MM.1S (cell line): Measurements from ENCODE around the gene SLC43A1.

Experiments used
- EZH2phosphoT487 ChIP-seq: fragments of 300-600 bp; sonication (generic); IDR thresholded peaks from 2 replicates; pipeline ENCODE4 v1.6.1; 2018; ENCODE audit warnings: antibody characterized with exemption, low read length
- TF ChIP-seq, protein P1 (sequence below): fragments of 300-600 bp; sonication (generic); IDR thresholded peaks from 2 replicates; pipeline ENCODE4 v1.5.1; 2016; ENCODE audit warnings: antibody characterized with exemption, low read length, mixed read lengths

DNA sequence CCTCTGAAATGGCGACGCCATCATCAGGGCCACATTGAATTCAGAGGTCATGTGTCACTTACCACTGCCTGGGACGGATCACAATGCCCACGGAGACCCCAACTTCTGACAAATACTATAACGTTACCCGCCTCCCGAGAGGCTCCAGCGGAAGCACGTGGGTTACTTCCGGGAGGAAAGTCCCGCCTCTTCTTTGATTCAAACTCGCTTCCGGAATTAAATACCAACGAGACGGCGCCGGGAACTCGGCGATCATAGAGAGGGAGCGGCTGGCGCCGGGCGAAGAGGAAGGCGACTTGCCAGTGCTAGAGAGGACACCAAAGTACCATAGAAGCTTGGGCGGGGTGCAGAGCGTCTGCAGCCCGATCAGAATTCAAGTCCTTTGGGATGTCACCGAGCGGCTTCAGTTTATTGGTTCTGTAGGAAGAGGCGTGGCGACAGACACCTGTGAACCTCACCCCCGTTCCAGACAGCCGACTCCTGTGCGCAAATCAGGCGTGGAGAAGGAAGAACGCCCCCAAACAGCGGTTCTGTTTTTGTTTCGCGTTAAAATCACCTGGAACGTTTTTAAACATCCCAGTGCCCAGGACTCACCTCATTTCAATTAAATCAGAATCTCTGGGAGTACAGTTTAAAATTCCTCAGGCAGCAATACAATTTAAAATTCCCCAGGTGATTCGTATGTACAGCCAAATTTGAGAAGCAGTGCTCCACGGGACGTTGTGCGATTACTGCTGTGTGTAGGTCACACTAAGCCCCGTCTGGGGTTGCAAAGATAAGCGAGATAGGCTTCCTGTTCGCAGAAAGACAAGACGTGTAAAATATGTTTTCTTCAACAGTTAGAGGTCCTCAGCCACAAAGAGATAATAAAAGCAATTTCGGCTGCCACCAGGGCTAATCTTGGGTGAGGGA lies 15.3 kb upstream of the SLC43A1 start, which contains the start of gene TIMM10:
- TF ChIP-seq, protein P1, sequence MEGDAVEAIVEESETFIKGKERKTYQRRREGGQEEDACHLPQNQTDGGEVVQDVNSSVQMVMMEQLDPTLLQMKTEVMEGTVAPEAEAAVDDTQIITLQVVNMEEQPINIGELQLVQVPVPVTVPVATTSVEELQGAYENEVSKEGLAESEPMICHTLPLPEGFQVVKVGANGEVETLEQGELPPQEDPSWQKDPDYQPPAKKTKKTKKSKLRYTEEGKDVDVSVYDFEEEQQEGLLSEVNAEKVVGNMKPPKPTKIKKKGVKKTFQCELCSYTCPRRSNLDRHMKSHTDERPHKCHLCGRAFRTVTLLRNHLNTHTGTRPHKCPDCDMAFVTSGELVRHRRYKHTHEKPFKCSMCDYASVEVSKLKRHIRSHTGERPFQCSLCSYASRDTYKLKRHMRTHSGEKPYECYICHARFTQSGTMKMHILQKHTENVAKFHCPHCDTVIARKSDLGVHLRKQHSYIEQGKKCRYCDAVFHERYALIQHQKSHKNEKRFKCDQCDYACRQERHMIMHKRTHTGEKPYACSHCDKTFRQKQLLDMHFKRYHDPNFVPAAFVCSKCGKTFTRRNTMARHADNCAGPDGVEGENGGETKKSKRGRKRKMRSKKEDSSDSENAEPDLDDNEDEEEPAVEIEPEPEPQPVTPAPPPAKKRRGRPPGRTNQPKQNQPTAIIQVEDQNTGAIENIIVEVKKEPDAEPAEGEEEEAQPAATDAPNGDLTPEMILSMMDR: peak; percentile 10; the same call in 1 of the 2 replicates
- TF ChIP-seq EZH2phosphoT487: no peak
